ENCODE results near the gene TNRC6C. TPM values are rescaled to one million over a fixed set of nuclear protein-coding genes. Genes with fewer than 3 reads are reported as not detected.

TNRC6C gene
- total and polyA plus RNA-seq, 2 of the 13 experiments (the other 11 are each of a cell fraction or from before 2014, with no cell fraction given): 0.66 to 4.9 TPM

- peaks cover 97% of the 10 kb centered on the region for H3K4me1 ChIP-seq (ENCODE audit: insufficient read depth, low read length)
- H3K27me3 ChIP-seq (ENCODE audit: control insufficient read depth in 1 of 2, insufficient read depth in 2 of 2, low read length in 2 of 2): peaks cover 5 to 14% of the 10 kb centered on the region in 2 experiments; a peak in 4 of 5 replicates
- CTCF ChIA-PET (ENCODE audit: low intra/inter-chr PET ratio, low total read pairs): interaction anchor here (0.8 to 1.5 kb wide), 3 partner anchors 20 to 25 kb away, joined by 3 to 6 read pairs (median 4); no protein-coding TSS in a partner anchor
- no peaks in the 10 kb centered on the region for H3K79me2 ChIP-seq (ENCODE audit: insufficient read depth, low read length)
- POLR2A ChIA-PET: interaction anchor here (5.0 kb wide), 1 partner anchor 9 kb away, joined by 57 read pairs; the partner anchor contains the start of gene TMC6
- peak overlapping the region in 1 of 3 experiments; percentile 59; a peak in 2 of 6 replicates for H3K4me3 ChIP-seq (replicated peaks in 1 of 3; ENCODE audit: insufficient read depth in 1 of 3, low read depth in 2 of 3, low read length in 3 of 3)
- H4K20me1 ChIP-seq (ENCODE audit: insufficient read depth, low read length): no peaks in the 10 kb centered on the region
- H2AFZ ChIP-seq (ENCODE audit: low read length): no peak overlapping the region
- intact Hi-C loops (cut with micrococcal nuclease; ENCODE audit: unreplicated experiment): no loop called here
- peak overlapping the region; percentile 41 for H3K9ac ChIP-seq (ENCODE audit: insufficient read depth, low read depth, low read length)
- 20% methylated on average over 18 of the region's 26 CpGs for WGBS (ENCODE audit: low lambda C conversion rate)
- H3K36me3 ChIP-seq (replicated peaks in 1 of 2; ENCODE audit: control insufficient read depth in 1 of 2, insufficient read depth in 2 of 2, low read length in 2 of 2): no peaks in the 10 kb centered on the region
- FAIRE-seq (no peak), ATAC-seq (peak; percentile 7), DNase-seq (ENCODE audit: low spot score) (no peak)
- in situ Hi-C loops (cut with HindIII; ENCODE audit: extremely low pct_ligation_motif_present, low pct_unique_long_range_greater_than_20kb): no loop called here
- no peak overlapping the region for H3K27ac ChIP-seq (ENCODE audit: extremely low read length, insufficient read depth, low read length)
- no TSS peak for BruUV-seq (replicated peaks)
- H3K4me2 ChIP-seq (ENCODE audit: low read depth, low read length): peak overlapping the region; percentile 77
- no peaks in the 10 kb centered on the region for H3K9me3 ChIP-seq (ENCODE audit: low read length)
- TF ChIP-seq ARNT2 (CRISPR knock-in tag; IDR thresholded peaks at IDR 0.05; ENCODE audit: low read depth) (no peak), ZNF781 (CRISPR knock-in tag; IDR thresholded peaks at IDR 0.05; ENCODE audit: borderline replicate concordance, not compliant biosample characterization) (peak; percentile 39), ZFP36L1 (CRISPR knock-in tag; IDR thresholded peaks at IDR 0.05) (no peak), CREB3 (CRISPR knock-in tag; IDR thresholded peaks at IDR 0.05) (no peak), KLF15 (CRISPR knock-in tag; IDR thresholded peaks at IDR 0.05; ENCODE audit: borderline replicate concordance) (no peak), RARG (CRISPR knock-in tag; IDR thresholded peaks at IDR 0.05; ENCODE audit: low read depth) (no peak), HOXA7 (CRISPR knock-in tag; IDR thresholded peaks at IDR 0.05) (no peak), CEBPG (CRISPR knock-in tag; IDR thresholded peaks at IDR 0.05) (no peak), SNAI1 (CRISPR knock-in tag; IDR thresholded peaks at IDR 0.05; ENCODE audit: borderline replicate concordance) (0 out of 2 replicates have a peak, but pooled peaks have one; percentile 67), ZFP37 (CRISPR knock-in tag; IDR thresholded peaks at IDR 0.05; ENCODE audit: borderline replicate concordance) (peak; percentile 71; the same call in 1 of the 2 replicates), MXD1 (CRISPR knock-in tag; IDR thresholded peaks at IDR 0.05) (no peak), ZNF879 (CRISPR knock-in tag; IDR thresholded peaks at IDR 0.05) (no peak), ZNF451 (CRISPR knock-in tag; IDR thresholded peaks at IDR 0.05) (no peak), ZNF598 (CRISPR knock-in tag; IDR thresholded peaks at IDR 0.05; ENCODE audit: borderline replicate concordance) (peak; percentile 60), YEATS2 (CRISPR knock-in tag; IDR thresholded peaks at IDR 0.05; ENCODE audit: borderline replicate concordance) (no peak), ZNF772 (CRISPR knock-in tag; IDR thresholded peaks at IDR 0.05) (no peak)
Measured at GRCh38 chr17:78137392-78138203, 179.1 kb downstream of the TNRC6C start.
